Ovary (tissue), 3 donors: ENCODE data around the gene TRIM50.

Experiments
- CTCF ChIP-seq, 3 donors: fragments of 450-650 bp in 2 of 3; fragments of 200-600 bp in 1 of 3; IDR thresholded peaks; one replicate each; pipeline versions ENCODE4 v1.5.1 to v1.8.0; 2016 to 2022; ENCODE audit warnings: antibody characterized with exemption in 3 of 3, mild to moderate bottlenecking in 1 of 3
- EP300 ChIP-seq: sonication (generic); formaldehyde crosslinking; IDR thresholded peaks from one replicate; pipeline ENCODE4 v1.6.1; 2017; ENCODE audit warnings: antibody characterized with exemption
- POLR2A ChIP-seq: fragments of 450-650 bp; IDR thresholded peaks from one replicate; pipeline ENCODE4 v1.6.1; 2017; ENCODE audit warnings: antibody characterized with exemption, mild to moderate bottlenecking, moderate library complexity
- donor health status: DM: no; HTN: no; CAD: no.

DNA sequence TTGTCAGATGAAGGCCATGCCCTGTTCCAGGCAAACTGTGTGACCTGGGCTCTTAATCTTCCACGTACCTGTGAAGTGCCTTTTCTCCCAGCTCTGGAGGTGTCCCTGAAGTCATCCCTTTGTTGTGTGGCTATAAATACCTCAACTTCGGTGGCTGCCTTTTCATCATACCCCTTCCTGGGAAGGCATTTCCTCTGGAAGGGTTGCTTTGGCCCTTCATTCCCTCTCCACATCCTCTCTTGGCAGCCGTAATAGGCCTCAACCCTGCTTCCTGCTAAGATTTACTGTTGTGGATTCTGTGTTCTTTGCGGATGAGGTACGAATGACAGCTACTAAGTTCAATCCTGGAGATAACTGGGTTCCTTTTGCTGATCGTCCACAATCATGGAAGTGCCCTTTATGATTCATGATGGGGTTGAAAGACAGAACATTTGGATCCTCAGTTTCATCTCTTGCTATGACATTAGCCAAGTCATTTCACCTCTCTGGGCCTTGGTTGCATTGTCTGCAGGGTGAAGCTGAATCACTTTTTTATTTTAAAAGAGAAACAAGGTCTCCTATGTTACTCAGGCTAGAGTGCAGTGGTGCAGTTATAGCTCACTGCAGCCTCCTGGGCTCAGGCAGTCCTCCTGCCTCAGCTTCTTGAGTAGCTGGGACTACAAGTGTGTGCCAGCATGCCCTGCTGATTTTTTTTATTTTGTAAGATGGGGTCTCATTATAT is 23.7 kb upstream of the TRIM50 start:
- TF ChIP-seq POLR2A (no peak), CTCF (IDR thresholded peaks at IDR 0.05) (no peak), EP300 (no peak)
